ENCODE measurements around the gene PARP3.

- TF ChIP-seq, protein P1, sequence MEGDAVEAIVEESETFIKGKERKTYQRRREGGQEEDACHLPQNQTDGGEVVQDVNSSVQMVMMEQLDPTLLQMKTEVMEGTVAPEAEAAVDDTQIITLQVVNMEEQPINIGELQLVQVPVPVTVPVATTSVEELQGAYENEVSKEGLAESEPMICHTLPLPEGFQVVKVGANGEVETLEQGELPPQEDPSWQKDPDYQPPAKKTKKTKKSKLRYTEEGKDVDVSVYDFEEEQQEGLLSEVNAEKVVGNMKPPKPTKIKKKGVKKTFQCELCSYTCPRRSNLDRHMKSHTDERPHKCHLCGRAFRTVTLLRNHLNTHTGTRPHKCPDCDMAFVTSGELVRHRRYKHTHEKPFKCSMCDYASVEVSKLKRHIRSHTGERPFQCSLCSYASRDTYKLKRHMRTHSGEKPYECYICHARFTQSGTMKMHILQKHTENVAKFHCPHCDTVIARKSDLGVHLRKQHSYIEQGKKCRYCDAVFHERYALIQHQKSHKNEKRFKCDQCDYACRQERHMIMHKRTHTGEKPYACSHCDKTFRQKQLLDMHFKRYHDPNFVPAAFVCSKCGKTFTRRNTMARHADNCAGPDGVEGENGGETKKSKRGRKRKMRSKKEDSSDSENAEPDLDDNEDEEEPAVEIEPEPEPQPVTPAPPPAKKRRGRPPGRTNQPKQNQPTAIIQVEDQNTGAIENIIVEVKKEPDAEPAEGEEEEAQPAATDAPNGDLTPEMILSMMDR (IDR thresholded peaks at IDR 0.05; ENCODE audit: insufficient read depth, low read depth, low read length) = no peak
- TF ChIP-seq EZH2 (IDR thresholded peaks at IDR 0.05; ENCODE audit: insufficient read depth, low read length) = no peak
Measured at GRCh38 chr3:51931756-51932155, 10.4 kb upstream of the PARP3 start.

Measured in astrocyte (in vitro differentiated cells and primary cell).